H1 (cell line): ENCODE measurements around the gene RANBP9. TPM values are rescaled to one million over a fixed set of nuclear protein-coding genes. Genes with fewer than 3 reads are reported as not detected.

Experiments used
- CTCF ChIA-PET: fragments of 300-600 bp; sonication (Branson Sonifier 250); formaldehyde crosslinking; loops from one replicate; lab custom pipeline; 2021; ENCODE audit not compliant: partially characterized antibody; lab: Charles Lee
- POLR2A ChIA-PET: fragments of 300-600 bp; sonication (Branson Sonifier 250); formaldehyde crosslinking; loops from one replicate; lab custom pipeline; 2021; ENCODE audit warnings: inconsistent platforms; ENCODE audit not compliant: partially characterized antibody; lab: Charles Lee
- DNase-seq, 2 experiments: peaks; one replicate each; pipeline versions ENCODE4 v3.0.0 to v3.0.0-alpha.2; 2010 to 2022; ENCODE audit warnings: low spot score in 2 of 2, low read depth in 1 of 2, mixed read lengths in 1 of 2
- FAIRE-seq: peaks from 2 replicates; lab custom pipeline; 2011; peaks lifted over from hg19 to GRCh38; lab: Jason Lieb, UNC
- H2AFZ ChIP-seq: 2 replicates; pipeline ENCODE4 v1.8.1; 2012; ENCODE audit warnings: low read length, inconsistent platforms
- H2AK5ac ChIP-seq: 2 replicates; pipeline ENCODE4 v1.6.1; 2013; ENCODE audit warnings: low read depth, low read length
- H2BK120ac ChIP-seq: replicated peaks from 2 replicates; pipeline ENCODE3; 2013; ENCODE audit warnings: low read depth, low read length, inconsistent platforms
- H2BK12ac ChIP-seq: 2 replicates; pipeline ENCODE4 v1.6.1; 2013; ENCODE audit warnings: low read depth, low read length
- H2BK15ac ChIP-seq: 2 replicates; pipeline ENCODE4 v1.6.1; 2013; ENCODE audit warnings: low read length
- H2BK20ac ChIP-seq: 2 replicates; pipeline ENCODE4 v1.6.1; 2013; ENCODE audit warnings: low read length
- H2BK5ac ChIP-seq: 2 replicates; pipeline ENCODE4 v1.6.1; 2013; ENCODE audit warnings: low read depth, low read length
- H3K14ac ChIP-seq: 2 replicates; pipeline ENCODE4 v1.6.1; 2013; ENCODE audit warnings: inconsistent platforms; ENCODE audit not compliant: insufficient read length
- H3K18ac ChIP-seq: 2 replicates; pipeline ENCODE4 v1.6.1; 2013; ENCODE audit warnings: low read length; ENCODE audit errors: extremely low read depth
- H3K23ac ChIP-seq: 2 replicates; pipeline ENCODE4 v1.6.1; 2013; ENCODE audit warnings: inconsistent platforms; ENCODE audit not compliant: insufficient read length
- H3K23me2 ChIP-seq: 2 replicates; pipeline ENCODE4 v1.6.1; 2013; ENCODE audit warnings: low read depth, low read length
- H3K27ac ChIP-seq: 2 replicates; pipeline ENCODE4 v1.6.1; 2011; ENCODE audit warnings: low read depth, low read length, inconsistent platforms
- H3K27me3 ChIP-seq, 4 experiments: replicated peaks in 1 of 4; 1 replicate in 1 of 4; 2 replicates in 3 of 4; pipeline versions ENCODE4 v1.6.1 to v1.8.1; 2011 to 2013; ENCODE audit warnings: low read length in 3 of 4, mild to moderate bottlenecking in 3 of 4, inconsistent platforms in 2 of 4, mixed read lengths in 2 of 4, moderate library complexity in 1 of 4; ENCODE audit not compliant: control insufficient read depth in 3 of 4, insufficient read depth in 3 of 4; ENCODE audit errors: extremely low read depth in 1 of 4
- H3K36me3 ChIP-seq, 4 experiments: 2 replicates each; pipeline versions ENCODE4 v1.6.1 to v1.8.1; 2011 to 2013; ENCODE audit warnings: mild to moderate bottlenecking in 4 of 4, low read length in 3 of 4, moderate library complexity in 2 of 4, control low read depth in 1 of 4, inconsistent platforms in 1 of 4; ENCODE audit not compliant: insufficient read depth in 4 of 4, control insufficient read depth in 2 of 4
- H3K4ac ChIP-seq: replicated peaks from 2 replicates; pipeline ENCODE3; 2013; ENCODE audit warnings: low read length, low read depth, mixed read lengths, inconsistent platforms; ENCODE audit not compliant: insufficient read length
- H3K4me1 ChIP-seq, 4 experiments: replicated peaks in 1 of 4; 1 replicate in 1 of 4; 2 replicates in 3 of 4; pipeline versions ENCODE4 v1.6.1 to v1.8.1; 2011 to 2013; ENCODE audit warnings: low read length in 3 of 4, inconsistent platforms in 2 of 4, mixed read lengths in 1 of 4; ENCODE audit not compliant: insufficient read depth in 4 of 4, control insufficient read depth in 3 of 4
- H3K4me2 ChIP-seq, 2 experiments: 2 replicates each; pipeline versions ENCODE4 v1.6.1 to v1.8.1; 2011 to 2013; ENCODE audit warnings: low read depth in 2 of 2, low read length in 2 of 2, control low read depth in 1 of 2, inconsistent platforms in 1 of 2, mild to moderate bottlenecking in 1 of 2; ENCODE audit not compliant: insufficient read depth in 1 of 2
- H3K4me3 ChIP-seq, 4 experiments: fragments of 200-600, 300-600 bp in 1 of 4; sonication (generic), shearing (Covaris generic), sonication (Bioruptor Twin) in 1 of 4; 2 replicates each; pipeline versions ENCODE4 v1.5.1 to v1.8.1; 2011 to 2016; ENCODE audit warnings: low read length in 4 of 4, low read depth in 3 of 4, control low read depth in 2 of 4, inconsistent platforms in 2 of 4, mild to moderate bottlenecking in 2 of 4, mixed read lengths in 1 of 4, moderate library complexity in 1 of 4; ENCODE audit not compliant: insufficient read depth in 2 of 4; ENCODE audit errors: extremely low read depth in 1 of 4
- H3K56ac ChIP-seq: replicated peaks from 2 replicates; pipeline ENCODE3; 2013; ENCODE audit warnings: low read depth, mild to moderate bottlenecking, mixed read lengths, low read length, inconsistent platforms; ENCODE audit not compliant: insufficient read length
- H3K79me1 ChIP-seq: 2 replicates; pipeline ENCODE4 v1.6.1; 2013; ENCODE audit warnings: low read depth, low read length, control low read depth
- H3K79me2 ChIP-seq, 2 experiments: 2 replicates each; pipeline versions ENCODE4 v1.6.1 to v1.8.1; 2012 to 2013; ENCODE audit warnings: low read length in 2 of 2, mild to moderate bottlenecking in 2 of 2, inconsistent platforms in 1 of 2; ENCODE audit not compliant: insufficient read depth in 2 of 2, control insufficient read depth in 1 of 2
- H3K9ac ChIP-seq, 4 experiments: replicated peaks in 1 of 4; 1 replicate in 1 of 4; 2 replicates in 3 of 4; pipeline versions ENCODE4 v1.6.1 to v1.8.1; 2011 to 2013; ENCODE audit warnings: low read depth in 3 of 4, low read length in 3 of 4, control low read depth in 2 of 4, mild to moderate bottlenecking in 2 of 4, moderate library complexity in 2 of 4, inconsistent platforms in 1 of 4; ENCODE audit errors: extremely low read depth in 1 of 4
- H3K9me3 ChIP-seq, 2 experiments: 2 replicates each; pipeline versions ENCODE4 v1.6.1 to v1.8.1; 2012 to 2013; ENCODE audit warnings: mild to moderate bottlenecking in 2 of 2, moderate library complexity in 2 of 2, control low read depth in 1 of 2, inconsistent platforms in 1 of 2, low read depth in 1 of 2, low read length in 1 of 2, mixed read lengths in 1 of 2; ENCODE audit not compliant: insufficient read depth in 2 of 2
- H4K20me1 ChIP-seq, 2 experiments: replicated peaks in 1 of 2; 2 replicates each; pipeline versions ENCODE3 to v1.8.1; 2011 to 2013; ENCODE audit warnings: inconsistent platforms in 2 of 2, low read length in 2 of 2, mild to moderate bottlenecking in 1 of 2; ENCODE audit not compliant: insufficient read depth in 2 of 2, control insufficient read depth in 1 of 2
- H4K5ac ChIP-seq: 2 replicates; pipeline ENCODE4 v1.6.1; 2013; ENCODE audit warnings: low read length, low read depth, mixed read lengths, inconsistent platforms; ENCODE audit not compliant: insufficient read length
- H4K8ac ChIP-seq: 2 replicates; pipeline ENCODE4 v1.8.0; 2013; ENCODE audit warnings: mild to moderate bottlenecking, moderate library complexity, low read length, inconsistent platforms; ENCODE audit not compliant: insufficient read depth; ENCODE audit errors: extremely low read depth
- H4K91ac ChIP-seq: replicated peaks from 2 replicates; pipeline ENCODE3; 2013; ENCODE audit warnings: low read length, mixed read lengths, inconsistent platforms; ENCODE audit not compliant: insufficient read length
- CBX5 ChIP-seq: fragments of 300-800, 300-1000 bp; sonication (generic); IDR thresholded peaks from 2 replicates; pipeline ENCODE4 v1.7.1; 2016; ENCODE audit warnings: antibody characterized with exemption, low read length, low read depth
- KDM5A ChIP-seq: fragments of 200-600 bp; IDR thresholded peaks from 2 replicates; pipeline ENCODE4 v1.7.1; 2012; ENCODE audit warnings: mild to moderate bottlenecking, low read length, inconsistent platforms, mixed read lengths
- RBBP5 ChIP-seq: IDR thresholded peaks from 2 replicates; pipeline ENCODE4 v1.7.1; 2012; ENCODE audit warnings: low read depth, mild to moderate bottlenecking, inconsistent platforms, low read length, moderate library complexity, borderline replicate concordance
- SP2 ChIP-seq: IDR thresholded peaks from 2 replicates; pipeline ENCODE4 v1.6.1; 2012; ENCODE audit warnings: mild to moderate bottlenecking, low read length, inconsistent platforms
- WGBS, 2 experiments: shearing (Covaris generic) in 1 of 2; methylation state at CpG; one replicate each; pipeline versions ENCODE4 v1.1.6 to v1.1.7; 2013 to 2015; ENCODE audit warnings: low lambda C conversion rate in 2 of 2, mixed read lengths in 2 of 2, inconsistent platforms in 1 of 2, low coverage in 1 of 2, missing lambda C conversion rate in 1 of 2; ENCODE audit not compliant: insufficient replicate concordance in 2 of 2, insufficient coverage in 1 of 2, insufficient read length in 1 of 2; ENCODE audit errors: extremely low coverage in 1 of 2, missing lambda C conversion rate in 1 of 2; 5-methylcytosine and 5-hydroxymethylcytosine counted together
- polyA plus RNA-seq, 7 experiments: library from polyadenylated mRNA; depleted of rRNA in 3 of 7; stranded (reverse) in 5 of 7; unstranded in 2 of 7; fragments of >200 nt in 5 of 7; fragments of 200-250 nt in 2 of 7; gene quantifications; 1 replicate in 5 of 7; 2 replicates in 1 of 7; 4 replicates in 1 of 7; pipeline versions ENCODE4 v1.2.1 to v1.2.3, GENCODE V29; 2011 to 2013; ENCODE audit warnings: missing spikeins in 2 of 7, mixed read lengths in 2 of 7
- total RNA-seq: library from RNA; stranded (reverse); fragmentation: NEBNext Ultra II Directional; extraction: Animal tissue kit (Norgen Biotek cat#: 25700); gene quantifications from 2 replicates; pipeline ENCODE4 v1.2.1, GENCODE V29; 2021

The RANBP9 gene
- total and polyA plus RNA-seq, 2 of the 8 experiments (the other 6 are each of a cell fraction or from before 2014, with no cell fraction given): 13.0 to 36.7 TPM

DNA sequence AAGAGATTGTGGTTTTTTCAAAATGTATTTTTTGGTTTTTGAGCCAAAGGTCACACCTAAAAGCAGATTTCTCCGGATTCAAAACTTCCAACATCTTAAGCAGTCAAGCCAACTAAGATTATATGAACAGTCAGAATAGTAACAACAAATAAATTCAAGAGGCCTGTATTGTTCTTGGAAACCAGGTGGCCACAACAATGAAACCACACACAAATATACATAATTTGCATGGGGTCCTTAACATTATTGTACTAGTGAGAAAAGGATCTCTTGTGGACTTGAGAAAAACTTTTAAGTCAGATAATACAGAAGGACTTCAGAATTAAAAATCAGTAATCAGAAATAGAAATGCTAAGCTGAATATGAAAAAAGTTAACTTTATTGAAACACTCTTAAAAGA, 55.9 kb downstream of the RANBP9 start:
- FAIRE-seq: no peak
- 88% methylated on average over 1 of the region's 1 CpG; no CpG with 5 or more reads in 1 of the 2 experiments for WGBS, 2 experiments

More for the DNA sequence above, 55.9 kb downstream of the RANBP9 start:
- Histone ChIP-seq H2BK120ac (no peak overlapping the region), H3K27ac (no peak overlapping the region), H3K18ac (no peak overlapping the region), H2BK5ac (no peak overlapping the region), H3K4ac (no peak overlapping the region), H3K79me2 (peaks cover 4 to 19% of the 10 kb centered on the region in 2 experiments; a peak in 3 of 4 replicates), H3K36me3 (no peaks in the 10 kb centered on the region), H3K56ac (no peak overlapping the region), H4K5ac (no peak overlapping the region), H3K9me3 (no peaks in the 10 kb centered on the region), H3K79me1 (no peaks in the 10 kb centered on the region), H2BK12ac (no peak overlapping the region)
- no peak for DNase-seq
- TF ChIP-seq CBX5: no peak
- TF ChIP-seq SP2: no peak
- no peak for TF ChIP-seq RBBP5
- no peak for TF ChIP-seq KDM5A
- TF ChIP-seq, all 59 proteins: peak for 0
- no peak overlapping the region for H3K14ac ChIP-seq
- ChIA-PET CTCF (interaction anchor here (1.1 kb wide), 1 partner anchor 31 kb away, joined by 4 read pairs; no protein-coding TSS in a partner anchor), POLR2A (no interaction called here)
- no peak overlapping the region for H2AK5ac ChIP-seq
- H2BK15ac ChIP-seq: no peak overlapping the region
- H4K91ac ChIP-seq: no peak overlapping the region
- H4K8ac ChIP-seq: no peak overlapping the region
- H3K23me2 ChIP-seq: no peaks in the 10 kb centered on the region
- H2BK20ac ChIP-seq: no peak overlapping the region
- H3K4me3 ChIP-seq: no peak overlapping the region
- no peak overlapping the region for H3K9ac ChIP-seq
- 0 out of 7 replicates have a peak, but pooled peaks cover 0 to 2% (median 0%) of the 10 kb centered on the region in 4 experiments for H3K4me1 ChIP-seq
- no peaks in the 10 kb centered on the region for H3K27me3 ChIP-seq
- H3K4me2 ChIP-seq: no peak overlapping the region
- no peak overlapping the region for H3K23ac ChIP-seq
- H2AFZ ChIP-seq: no peak overlapping the region
- H4K20me1 ChIP-seq: peaks cover 0 to 4% of the 10 kb centered on the region in 2 experiments
